HEK293 (cell line): ENCODE results near the gene ARHGAP15.

Source experiments
- ATF2 ChIP-seq: fragments of 450-650 bp; formaldehyde crosslinking; IDR thresholded peaks from 2 replicates; pipeline ENCODE4 v1.5.1; 2016; ENCODE audit warnings: missing biosample characterization, missing genetic modification characterization, low read depth
- BCL11A ChIP-seq: fragments of 450-650 bp; formaldehyde crosslinking; IDR thresholded peaks from 2 replicates; pipeline ENCODE4 v1.5.1; 2016; ENCODE audit warnings: low read depth, missing biosample characterization, missing genetic modification characterization
- BCL11B ChIP-seq: fragments of 450-650 bp; formaldehyde crosslinking; IDR thresholded peaks from 2 replicates; pipeline ENCODE4 v1.5.1; 2016; ENCODE audit warnings: low read depth, missing biosample characterization, missing genetic modification characterization
- CTCF ChIP-seq: fragments of 450-650 bp; formaldehyde crosslinking; IDR thresholded peaks from 2 replicates; pipeline ENCODE4 v1.5.1; 2016; ENCODE audit warnings: missing biosample characterization, missing genetic modification characterization
- HOXC10 ChIP-seq: sonication (generic); formaldehyde crosslinking; IDR thresholded peaks from 2 replicates; pipeline ENCODE4 v1.8.1; 2023; ENCODE audit warnings: mild to moderate bottlenecking, missing genetic modification reagents
- MYNN ChIP-seq: fragments of 450-650 bp; formaldehyde crosslinking; IDR thresholded peaks from 2 replicates; pipeline ENCODE4 v1.5.1; 2016; ENCODE audit warnings: missing biosample characterization, missing genetic modification characterization, borderline replicate concordance
- REST ChIP-seq: fragments of 450-650 bp; formaldehyde crosslinking; IDR thresholded peaks from 2 replicates; pipeline ENCODE4 v1.5.1; 2016; ENCODE audit warnings: missing biosample characterization, missing genetic modification characterization
- ZBTB26 ChIP-seq: fragments of 450-650 bp; formaldehyde crosslinking; optimal IDR thresholded peaks from 2 replicates; pipeline ENCODE3; 2016; ENCODE audit warnings: missing biosample characterization, mild to moderate bottlenecking, missing genetic modification characterization
- ZBTB44 ChIP-seq: fragments of 450-650 bp; IDR thresholded peaks from 2 replicates; pipeline ENCODE4 v1.5.1; 2018; ENCODE audit warnings: missing biosample characterization, mild to moderate bottlenecking, missing genetic modification characterization
- ZBTB7A ChIP-seq: fragments of 450-650 bp; formaldehyde crosslinking; IDR thresholded peaks from 2 replicates; pipeline ENCODE4 v1.5.1; 2016; ENCODE audit warnings: low read depth, missing biosample characterization, missing genetic modification characterization
- ZNF639 ChIP-seq: fragments of 450-650 bp; formaldehyde crosslinking; IDR thresholded peaks from 2 replicates; pipeline ENCODE4 v1.5.1; 2016; ENCODE audit warnings: missing biosample characterization, missing genetic modification characterization

- TF ChIP-seq ZNF639 (no peak), ATF2 (tag by site-specific recombination) (no peak), BCL11B (tag by site-specific recombination) (no peak), ZBTB7A (tag by site-specific recombination) (no peak), ZBTB26 (tag by site-specific recombination) (no peak), CTCF (no peak), ZBTB44 (no peak), BCL11A (tag by site-specific recombination) (no peak), MYNN (tag by site-specific recombination) (no peak), REST (tag by site-specific recombination) (no peak), HOXC10 (CRISPR knock-in tag) (no peak)
Measured at GRCh38 chr2:143169105-143169504, 39.9 kb downstream of the ARHGAP15 start.
